PC-9 (cell line): ENCODE results near the gene RPRD1A.

Source experiments
- EZH2 ChIP-seq: fragments of 200-600 bp; sonication (generic); IDR thresholded peaks from 2 replicates; pipeline ENCODE4 v1.8.0; 2017; ENCODE audit warnings: antibody characterized with exemption, low read depth
- TF ChIP-seq, protein P1 (sequence below): fragments of 200-600 bp; sonication (generic); conservative IDR thresholded peaks from 2 replicates; pipeline ENCODE4 v1.6.1; 2017; ENCODE audit warnings: mixed run types, antibody characterized with exemption, mild to moderate bottlenecking, moderate library complexity

GRCh38 chr18:36075862-36076587 is 8.7 kb upstream of the RPRD1A start:
- no peak for TF ChIP-seq EZH2
- TF ChIP-seq, protein P1, sequence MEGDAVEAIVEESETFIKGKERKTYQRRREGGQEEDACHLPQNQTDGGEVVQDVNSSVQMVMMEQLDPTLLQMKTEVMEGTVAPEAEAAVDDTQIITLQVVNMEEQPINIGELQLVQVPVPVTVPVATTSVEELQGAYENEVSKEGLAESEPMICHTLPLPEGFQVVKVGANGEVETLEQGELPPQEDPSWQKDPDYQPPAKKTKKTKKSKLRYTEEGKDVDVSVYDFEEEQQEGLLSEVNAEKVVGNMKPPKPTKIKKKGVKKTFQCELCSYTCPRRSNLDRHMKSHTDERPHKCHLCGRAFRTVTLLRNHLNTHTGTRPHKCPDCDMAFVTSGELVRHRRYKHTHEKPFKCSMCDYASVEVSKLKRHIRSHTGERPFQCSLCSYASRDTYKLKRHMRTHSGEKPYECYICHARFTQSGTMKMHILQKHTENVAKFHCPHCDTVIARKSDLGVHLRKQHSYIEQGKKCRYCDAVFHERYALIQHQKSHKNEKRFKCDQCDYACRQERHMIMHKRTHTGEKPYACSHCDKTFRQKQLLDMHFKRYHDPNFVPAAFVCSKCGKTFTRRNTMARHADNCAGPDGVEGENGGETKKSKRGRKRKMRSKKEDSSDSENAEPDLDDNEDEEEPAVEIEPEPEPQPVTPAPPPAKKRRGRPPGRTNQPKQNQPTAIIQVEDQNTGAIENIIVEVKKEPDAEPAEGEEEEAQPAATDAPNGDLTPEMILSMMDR = no peak
